HepG2 (cell line): ENCODE data around the gene GTF2H4.

Experiments used
- AGO1 ChIP-seq: fragments of 200-400 bp; formaldehyde crosslinking; IDR thresholded peaks from 2 replicates; pipeline ENCODE4 v1.6.1; 2017; ENCODE audit warnings: mild to moderate bottlenecking, low read depth, low read length, moderate library complexity; ENCODE audit not compliant: poor library complexity, severe bottlenecking
- BRD4 ChIP-seq: sonication (generic); formaldehyde crosslinking; IDR thresholded peaks from 2 replicates; pipeline ENCODE4 v1.4.0; 2020; ENCODE audit warnings: missing genetic modification reagents
- CREB1 ChIP-seq, 2 experiments: fragments of 450-650 bp in 1 of 2; IDR thresholded peaks; 2 replicates each; pipeline ENCODE4 v1.6.1; 2016 to 2017; ENCODE audit warnings: control low read depth in 1 of 2, mild to moderate bottlenecking in 1 of 2, missing compliant biosample characterization in 1 of 2, missing genetic modification characterization in 1 of 2
- HDAC1 ChIP-seq: sonication (generic); formaldehyde crosslinking; IDR thresholded peaks from 2 replicates; pipeline ENCODE4 v1.5.1; 2020; ENCODE audit warnings: mild to moderate bottlenecking, missing genetic modification reagents
- TFDP1 ChIP-seq: IDR thresholded peaks from 2 replicates; pipeline ENCODE4 v1.6.1; 2016; ENCODE audit warnings: missing compliant biosample characterization, missing genetic modification reagents, borderline replicate concordance
- THAP8 ChIP-seq: sonication (generic); formaldehyde crosslinking; IDR thresholded peaks from 2 replicates; pipeline ENCODE4 v1.5.1; 2020; ENCODE audit warnings: missing genetic modification reagents, mild to moderate bottlenecking, borderline replicate concordance
- ZBTB21 ChIP-seq: sonication (generic); formaldehyde crosslinking; IDR thresholded peaks from 2 replicates; pipeline ENCODE4 v1.4.0; 2020; ENCODE audit warnings: missing genetic modification reagents
- ZNF274 ChIP-seq: sonication (generic); formaldehyde crosslinking; IDR thresholded peaks from 2 replicates; pipeline ENCODE4 v1.5.1; 2020; ENCODE audit warnings: mild to moderate bottlenecking, missing genetic modification reagents
- ZNF740 ChIP-seq: sonication (generic); formaldehyde crosslinking; IDR thresholded peaks from 2 replicates; pipeline ENCODE4 v1.4.0; 2020; ENCODE audit warnings: missing genetic modification reagents

GRCh38 chr6:30930506-30930905 is 22.5 kb downstream of the GTF2H4 start:
- TF ChIP-seq THAP8 (CRISPR knock-in tag) = no peak
- no peak for TF ChIP-seq ZNF274
- TF ChIP-seq ZNF740 (CRISPR knock-in tag) = no peak
- TF ChIP-seq TFDP1 (CRISPR knock-in tag) = no peak
- no peak for TF ChIP-seq AGO1
- TF ChIP-seq HDAC1 = no peak
- TF ChIP-seq CREB1 (IDR thresholded peaks at IDR 0.05) = no peak
- no peak for TF ChIP-seq CREB1 (CRISPR knock-in tag; IDR thresholded peaks at IDR 0.05)
- no peak for TF ChIP-seq BRD4
- TF ChIP-seq ZBTB21 (CRISPR knock-in tag) = no peak
